ENCODE measurements around the gene LGR6. TPM values are rescaled to one million over a fixed set of nuclear protein-coding genes. Genes with fewer than 3 reads are reported as not detected.

Gene LGR6
- total and polyA plus RNA-seq, 10 of the 15 experiments (the other 5 are each of a cell fraction or from before 2014, with no cell fraction given), result not detected

GRCh38 chr1:202268817-202269216 lies 75.2 kb downstream of the LGR6 start:
- RAD21 ChIA-PET (ENCODE audit: unreplicated experiment), result no interaction called here
- Histone ChIP-seq H2AFZ (ENCODE audit: control insufficient read depth, low read depth, low read length) (no peak overlapping the region), H3K36me3 (ENCODE audit: control insufficient read depth in 2 of 2, insufficient read depth in 2 of 2, low read length in 1 of 2) (no peaks in the 10 kb centered on the region), H3K27ac (ENCODE audit: control insufficient read depth, insufficient read depth) (no peak overlapping the region), H3K9ac (ENCODE audit: control insufficient read depth, insufficient read depth, low read length) (no peak overlapping the region), H3K79me2 (ENCODE audit: control insufficient read depth, insufficient read depth, low read length) (no peaks in the 10 kb centered on the region), H3K4me2 (ENCODE audit: control insufficient read depth, insufficient read depth) (no peak overlapping the region), H3K4me1 (ENCODE audit: control insufficient read depth, insufficient read depth, low read length) (no peaks in the 10 kb centered on the region), H3K4me3 (no peak overlapping the region), H4K20me1 (ENCODE audit: control insufficient read depth, insufficient read depth) (no peaks in the 10 kb centered on the region), H3K27me3 (replicated peaks in 1 of 2; ENCODE audit: control insufficient read depth in 2 of 2, insufficient read depth in 2 of 2, low read length in 1 of 2) (peaks cover 0 to 2% of the 10 kb centered on the region in 2 experiments; a peak in 2 of 4 replicates), H3K9me3 (replicated peaks; ENCODE audit: control insufficient read depth, insufficient read depth, low read length) (no peaks in the 10 kb centered on the region)
- in situ Hi-C loops (cut with MboI), result no loop called here
- DNase-seq (ENCODE audit: low read depth, low spot score), result no peak
- no TSS peak for BruUV-seq (replicated peaks)
- no peak for ATAC-seq
- FAIRE-seq, result no peak
- SMC1A ChIA-PET (ENCODE audit: uncharacterized antibody, unreplicated experiment), result interaction anchor here (1.3 kb wide), 1 partner anchor 10 kb away, joined by 3 read pairs; no protein-coding TSS in a partner anchor
- intact Hi-C loops (cut with micrococcal nuclease; ENCODE audit: unreplicated experiment), result no loop called here
- TF ChIP-seq PRDM15 (CRISPR knock-in tag; IDR thresholded peaks at IDR 0.05) (no peak), ZNF207 (IDR thresholded peaks at IDR 0.05; ENCODE audit: borderline replicate concordance) (no peak), POU2F2 (IDR thresholded peaks at IDR 0.05; ENCODE audit: borderline replicate concordance, low read depth, low read length) (no peak), YBX1 (IDR thresholded peaks at IDR 0.05) (no peak), BCL3 (IDR thresholded peaks at IDR 0.05; ENCODE audit: borderline replicate concordance, insufficient read depth, low read depth, low read length, poor library complexity, severe bottlenecking) (no peak), ESRRA (IDR thresholded peaks at IDR 0.05; ENCODE audit: low read length) (no peak), SMARCA5 (IDR thresholded peaks at IDR 0.05) (no peak), TBL1XR1 (IDR thresholded peaks at IDR 0.05; ENCODE audit: low read depth, low read length) (no peak), USF1 (IDR thresholded peaks at IDR 0.05; ENCODE audit: borderline replicate concordance, extremely low read length, insufficient read depth, low read depth, low read length) (no peak), FOS (IDR thresholded peaks at IDR 0.05; ENCODE audit: borderline replicate concordance, extremely low read depth, insufficient read length) (no peak)
- 19% methylated on average over 5 of the region's 5 CpGs for whole genome bisulfite sequencing (ENCODE audit: insufficient coverage, insufficient replicate concordance, low lambda C conversion rate, missing lambda C conversion rate)
- CTCF ChIA-PET, result interaction anchor here (1.2 to 1.6 kb wide), 2 partner anchors 22 to 82 kb away, joined by 3 to 4 read pairs; no protein-coding TSS in a partner anchor
- POLR2A ChIA-PET, result no interaction called here
